ENCODE measurements around the gene TIMM22.
A peak's percentile ranks its signal among the peaks of the same experiment; 100 is the strongest.
"Not testable (repeated sequence)": the region's sequence is repeated elsewhere in the genome, so short reads cannot be mapped to it uniquely, and the experiment has no call there.

TIMM22 gene

DNA sequence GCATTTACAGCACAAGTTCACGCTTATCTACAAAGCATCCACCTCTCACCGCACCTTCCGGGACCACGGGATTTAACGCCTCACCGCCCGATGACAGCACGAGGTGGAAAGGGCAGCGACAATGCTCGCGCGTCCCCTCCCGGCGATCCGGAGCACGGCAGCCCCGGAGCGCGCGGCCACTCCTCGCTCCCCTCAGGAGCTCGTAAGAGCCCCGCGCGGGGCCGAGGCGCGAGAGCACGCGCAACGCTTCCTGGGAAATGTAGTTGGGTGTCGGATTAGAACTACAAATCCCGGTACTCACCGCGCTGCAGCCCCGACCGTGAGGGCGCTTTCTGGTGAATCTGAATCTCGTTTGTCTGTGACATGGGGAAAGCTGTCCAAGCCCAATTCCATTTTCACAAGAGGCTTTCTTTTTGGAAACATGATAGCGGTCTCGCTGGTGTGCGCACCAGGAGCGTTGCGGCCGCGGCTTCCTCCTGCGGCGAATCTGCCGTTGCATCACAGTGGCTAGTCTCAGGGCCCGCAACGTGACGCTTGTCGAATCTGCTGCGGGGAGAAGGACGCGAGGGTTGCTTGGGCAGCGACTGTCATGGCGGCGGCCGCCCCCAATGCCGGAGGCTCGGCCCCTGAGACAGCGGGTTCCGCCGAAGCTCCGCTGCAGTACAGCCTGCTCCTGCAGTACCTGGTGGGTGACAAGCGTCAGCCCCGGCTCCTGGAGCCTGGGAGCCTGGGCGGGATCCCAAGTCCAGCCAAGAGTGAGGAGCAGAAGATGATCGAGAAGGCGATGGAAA is at the start of gene TIMM22:
TSS of gene TIMM22 (plus strand) at position 576 of the 791 bp plus-strand sequence. CDS start at position 590, 14 bp downstream.
- DNase-seq: peak; percentile 81

DNA sequence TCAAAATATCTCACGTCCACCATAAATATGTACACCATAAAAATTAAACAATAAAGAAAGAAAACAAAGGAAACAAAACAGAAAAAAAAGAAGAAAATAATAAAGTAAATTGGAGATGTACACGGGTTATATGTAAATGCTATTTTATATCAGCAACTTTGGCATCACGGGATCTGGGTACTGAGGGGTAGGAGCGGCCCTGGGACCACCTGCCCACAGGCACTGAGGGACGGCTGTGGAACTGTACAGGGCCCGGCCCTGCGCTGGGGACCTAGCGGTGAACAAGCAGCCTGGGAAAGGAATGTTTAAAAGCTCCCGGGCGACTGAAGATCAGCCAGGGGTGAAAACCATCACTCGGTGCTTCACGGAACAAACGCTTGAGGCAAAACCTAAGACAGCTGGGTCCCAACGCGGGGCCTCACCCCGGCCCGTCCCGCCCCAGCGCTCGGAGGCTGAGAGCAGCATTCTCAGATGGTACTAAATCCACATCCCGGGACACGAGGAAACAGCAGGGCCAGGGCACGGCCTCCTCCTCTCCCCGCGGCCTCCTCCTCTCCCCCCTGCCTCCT is 48.6 kb upstream of the TIMM22 start:
- no peak for DNase-seq

DNA sequence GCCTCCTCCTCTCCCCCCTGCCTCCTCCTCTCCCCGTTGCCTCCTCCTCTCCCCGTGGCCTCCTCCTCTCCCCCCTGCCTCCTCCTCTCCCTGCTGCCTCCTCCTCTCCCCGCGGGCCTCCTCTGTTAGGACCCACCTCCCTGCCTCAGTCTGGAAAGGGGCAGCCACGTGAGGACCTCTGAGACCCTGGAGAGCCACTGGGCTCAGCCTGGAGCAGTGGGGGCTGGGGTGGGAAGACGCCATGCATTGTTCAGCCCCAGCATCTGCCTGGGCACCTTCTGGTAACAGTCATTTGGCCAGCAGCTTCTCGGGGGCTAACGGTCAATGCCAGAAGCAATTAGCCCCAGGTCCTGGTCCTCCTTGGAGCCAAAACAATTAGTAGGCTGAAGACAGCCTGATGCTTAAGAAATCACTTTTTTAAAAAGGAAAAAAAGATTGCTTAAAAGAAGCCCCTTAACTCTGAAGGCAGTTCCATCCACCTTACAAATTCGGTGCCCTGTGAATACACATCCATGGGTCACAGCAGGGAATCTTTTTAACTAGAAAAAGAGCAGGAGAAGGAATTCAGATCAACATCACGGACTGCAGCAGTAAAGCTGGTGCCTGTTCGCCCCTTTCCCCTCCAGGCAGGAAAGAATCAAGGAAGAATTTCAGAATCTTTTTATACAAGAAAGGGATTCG is 47.2 kb upstream of the TIMM22 start:
- no peak for DNase-seq

- no peak for DNase-seq
These were observed 45.4 kb upstream of the TIMM22 start for GRCh38 chr17:951325-952132.

DNA sequence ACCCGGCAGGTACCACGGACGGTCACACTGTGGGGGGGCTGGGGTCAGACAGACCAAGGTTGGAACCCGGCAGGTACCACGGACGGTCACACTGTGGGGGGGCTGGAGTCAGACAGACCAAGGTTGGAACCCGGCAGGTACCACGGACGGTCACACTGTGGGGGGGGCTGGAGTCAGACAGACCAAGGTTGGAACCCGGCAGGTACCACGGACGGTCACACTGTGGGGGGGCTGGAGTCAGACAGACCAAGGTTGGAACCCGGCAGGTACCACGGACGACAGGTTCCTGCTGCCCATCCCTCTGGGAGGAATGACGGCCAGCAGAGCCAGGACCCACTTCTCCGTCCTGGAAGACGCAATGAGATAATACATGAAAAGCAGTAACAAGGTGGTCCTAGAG is 44.3 kb upstream of the TIMM22 start:
- DNase-seq: not testable (repeated sequence)

GRCh38 chr17:953767-954166 is 43.2 kb upstream of the TIMM22 start:
- DNase-seq: no peak

DNA sequence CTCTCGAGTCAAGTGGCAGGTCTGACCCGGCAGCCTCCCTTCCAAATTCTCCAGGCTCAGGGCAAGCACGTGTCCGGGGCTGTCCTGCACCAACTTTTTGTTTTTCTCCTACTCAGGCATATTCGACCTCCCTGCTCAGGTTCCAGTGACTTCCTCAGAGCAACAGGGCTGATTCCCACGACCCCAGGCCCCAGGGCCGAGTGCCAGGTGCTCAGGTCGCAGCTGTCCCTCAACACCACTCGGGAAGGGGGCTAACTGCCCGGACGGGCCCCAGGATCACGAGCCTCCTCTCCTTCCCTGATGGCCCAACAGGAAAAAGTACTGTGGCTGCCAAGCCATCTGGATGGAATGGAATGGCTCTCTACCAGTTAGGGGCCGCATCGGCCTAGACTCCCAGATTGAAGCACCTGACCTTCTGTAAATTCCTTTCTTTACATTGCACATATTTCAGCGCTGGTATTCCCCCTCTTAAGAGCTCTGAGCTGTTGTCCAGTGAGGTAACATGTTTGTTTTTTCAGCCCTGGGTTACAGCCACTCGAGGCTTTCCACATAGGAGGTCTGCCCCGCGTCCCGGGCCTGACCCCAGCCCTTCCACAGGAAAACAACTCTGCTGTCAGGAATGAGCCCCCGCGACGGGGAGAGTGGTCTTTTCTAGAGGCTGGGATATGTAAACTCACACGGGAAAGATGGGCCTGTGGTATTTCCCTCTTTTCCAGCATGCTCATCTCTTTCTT is 42.3 kb upstream of the TIMM22 start:
- no peak for DNase-seq

DNA sequence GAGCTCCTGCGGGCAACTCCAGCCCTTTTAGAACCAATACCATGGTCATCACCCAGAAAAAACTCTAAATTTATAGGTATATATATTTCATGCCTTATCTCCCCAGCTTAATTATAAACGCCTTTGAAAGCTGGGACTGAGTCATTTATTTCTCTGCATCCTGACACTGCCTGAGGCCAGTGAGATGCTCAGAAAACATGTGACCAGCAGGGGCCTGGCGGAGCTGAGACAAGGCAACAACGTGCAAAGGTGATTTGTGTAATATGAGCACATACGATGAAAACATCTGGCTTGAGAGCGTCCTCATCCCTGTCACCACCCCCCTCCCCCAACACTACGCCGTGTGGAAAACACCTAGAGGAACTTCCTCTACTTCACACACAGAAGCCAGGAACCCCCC is 40.0 kb upstream of the TIMM22 start:
- no peak for DNase-seq

GRCh38 chr17:957856-958421 is 39.0 kb upstream of the TIMM22 start:
- no peak for DNase-seq

GRCh38 chr17:958712-959451 is 38.0 kb upstream of the TIMM22 start:
- DNase-seq: no peak

- no peak for DNase-seq
These were observed 34.8 kb upstream of the TIMM22 start for GRCh38 chr17:962166-962565.

DNA sequence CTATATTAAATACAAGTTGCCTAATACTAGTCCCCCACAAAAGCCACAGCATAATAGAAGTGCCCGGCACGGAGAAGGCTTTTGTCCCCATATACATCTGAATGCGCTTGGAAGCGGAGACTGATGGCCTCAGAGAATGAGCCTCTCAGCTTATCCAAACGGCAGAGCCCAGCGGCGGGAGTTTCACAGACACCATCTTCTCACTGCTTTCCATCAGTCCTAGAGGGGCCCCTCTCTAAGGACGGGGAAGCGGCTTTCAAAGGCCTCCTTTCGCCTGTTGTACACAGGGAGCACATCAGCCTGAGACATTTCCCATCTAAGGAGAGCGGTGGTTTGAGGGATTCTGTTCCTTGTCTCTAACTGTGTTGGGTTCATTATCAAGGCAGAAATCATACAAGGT is 34.3 kb upstream of the TIMM22 start:
- no peak for DNase-seq

DNA sequence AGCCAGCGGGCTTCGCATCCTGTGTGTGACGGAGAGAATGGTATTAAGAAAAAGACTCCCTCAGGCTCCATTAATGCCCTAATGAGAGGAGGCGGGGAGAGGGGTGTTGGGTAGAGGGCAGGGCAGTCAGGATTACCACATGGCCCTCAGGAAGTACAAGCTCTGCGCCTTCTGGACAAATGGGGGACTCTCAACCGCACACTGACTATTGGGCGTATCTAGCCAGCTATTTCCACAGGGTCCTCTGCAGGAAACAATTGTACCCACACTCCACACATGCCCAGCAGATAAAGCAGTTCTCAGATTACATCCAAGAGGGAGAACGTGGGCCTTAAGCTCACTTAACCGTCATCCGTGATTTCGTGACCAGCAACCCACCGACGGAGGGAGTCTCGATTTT is 32.1 kb upstream of the TIMM22 start:
- peak; percentile 81 for DNase-seq

DNA sequence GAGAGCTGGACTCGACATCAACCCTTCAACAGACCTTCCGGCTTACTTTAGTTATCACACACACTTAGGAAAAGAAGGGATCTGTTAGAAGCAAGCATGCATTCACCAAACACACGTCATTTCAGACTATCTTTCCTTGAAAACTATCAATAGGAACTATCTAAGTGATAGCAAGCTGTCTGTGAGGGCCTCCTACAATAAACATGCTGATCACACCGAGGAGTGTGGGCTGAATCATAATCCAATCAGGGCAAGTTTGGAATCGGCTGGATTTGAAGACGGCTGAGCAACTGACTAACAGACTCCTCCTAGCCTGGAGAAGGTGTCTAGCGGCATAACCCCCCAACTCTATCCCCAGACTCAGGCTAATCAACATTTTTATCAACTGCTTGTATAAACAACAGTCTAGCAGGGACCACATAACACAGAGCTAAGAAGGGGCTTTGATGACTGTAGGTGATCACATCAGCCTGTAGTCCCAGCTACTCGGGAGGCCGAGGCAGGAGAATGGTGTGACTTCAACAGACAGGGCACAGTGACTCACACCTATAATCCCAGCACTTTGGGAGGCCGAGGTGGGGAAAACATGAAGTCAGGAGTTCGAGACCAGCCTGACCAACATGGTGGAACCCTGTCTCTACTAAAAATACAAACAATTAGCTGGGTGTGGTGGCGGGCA is 31.5 kb upstream of the TIMM22 start:
- peak; percentile 80 for DNase-seq

GRCh38 chr17:967122-967521 is 29.8 kb upstream of the TIMM22 start:
- DNase-seq: no peak

DNA sequence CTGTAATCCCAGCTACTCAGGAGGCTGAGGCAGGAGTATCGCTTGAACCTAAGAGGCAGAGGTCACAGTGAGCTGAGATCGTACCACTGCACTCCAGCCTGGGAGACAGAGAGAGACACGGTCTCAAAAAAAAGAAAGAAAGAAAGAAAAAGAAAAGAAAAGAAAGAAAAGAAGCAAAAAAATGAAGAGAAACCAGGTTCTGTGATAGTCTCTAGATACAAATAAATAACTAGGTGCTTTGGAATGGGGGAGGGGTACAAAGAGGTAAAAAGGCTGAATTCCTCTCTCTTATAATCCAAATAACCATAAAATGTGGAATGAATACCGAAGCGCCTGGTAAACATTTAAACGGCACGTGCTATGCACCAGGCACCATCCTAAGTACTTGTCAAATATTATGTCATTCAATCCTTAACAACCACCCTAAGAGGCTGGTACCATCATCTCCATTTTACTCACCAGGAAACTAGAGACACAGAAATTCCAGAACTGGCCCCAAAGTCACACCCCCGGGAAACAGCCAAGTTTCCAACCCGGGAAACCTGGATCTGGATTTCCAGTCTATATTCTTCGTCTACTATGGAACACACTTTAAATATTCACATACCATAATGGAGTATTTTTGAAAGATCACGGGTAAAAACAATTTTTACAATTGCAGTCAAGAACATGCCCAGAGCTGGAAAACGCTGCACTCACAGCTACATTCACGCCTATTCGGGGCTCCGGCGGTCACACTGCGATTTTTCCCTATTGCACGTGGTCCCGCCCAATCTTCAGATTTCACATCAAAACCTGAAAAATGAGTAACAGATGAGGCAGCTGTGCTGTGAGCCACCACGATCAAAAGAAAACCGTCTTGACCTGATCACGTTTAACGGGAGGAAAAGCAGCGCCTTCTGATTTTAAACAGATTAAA is 27.9 kb upstream of the TIMM22 start:
- no peak for DNase-seq

DNA sequence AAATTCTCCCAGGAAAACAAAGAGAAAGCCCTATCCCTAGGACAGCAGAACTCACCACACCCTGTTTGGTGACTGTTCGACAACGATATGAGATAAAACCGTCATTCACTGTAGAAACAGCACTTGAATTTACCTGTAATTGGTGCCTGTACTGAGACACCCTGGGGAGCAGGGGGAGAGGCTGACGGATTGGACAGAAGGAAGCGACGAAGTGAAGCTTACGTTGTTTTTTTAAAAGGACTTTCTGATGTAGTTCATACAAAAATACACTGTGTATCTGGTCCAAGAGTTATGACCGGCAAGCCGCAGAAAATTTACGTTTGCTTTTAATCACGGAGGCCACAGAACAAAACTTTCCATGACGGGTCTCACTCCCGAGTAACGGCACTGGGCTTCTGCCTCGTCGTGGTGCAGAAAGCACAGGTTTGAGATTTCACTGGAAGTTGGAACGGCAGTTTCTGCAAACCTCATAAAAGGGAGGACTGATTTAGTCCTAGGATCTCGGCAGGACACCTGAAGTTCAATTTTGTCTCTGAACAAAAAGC is 27.0 kb upstream of the TIMM22 start:
- no peak for DNase-seq

GRCh38 chr17:970364-970763 is 26.6 kb upstream of the TIMM22 start:
- DNase-seq: no peak

DNA sequence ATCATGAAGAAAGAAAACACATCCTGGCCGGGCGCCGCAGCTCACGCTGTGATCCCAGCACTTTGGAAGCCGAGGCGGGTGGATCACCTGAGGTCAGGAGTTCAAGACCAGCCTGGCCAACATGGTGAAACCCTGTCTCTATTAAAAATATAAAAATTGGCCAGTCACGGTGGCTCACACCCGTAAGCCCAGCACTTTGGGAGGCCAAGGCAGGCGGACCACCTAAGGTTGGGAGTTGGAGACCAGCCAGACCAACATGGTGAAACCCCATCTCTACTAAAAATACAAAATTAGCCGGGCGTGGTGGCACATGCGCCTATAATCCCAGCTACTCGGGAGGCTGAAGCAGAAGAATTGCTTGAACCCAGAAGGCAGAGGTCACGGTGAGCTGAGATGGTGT is 25.1 kb upstream of the TIMM22 start:
- not testable (repeated sequence) for DNase-seq

Data from NCI-H524 treated with DMSO at 0.1 percent for 48 hours (cell line).